Astrocyte (in vitro differentiated cells and primary cell): ENCODE data around the gene LRRC7. TPM values are rescaled to one million over a fixed set of nuclear protein-coding genes. Genes with fewer than 3 reads are reported as not detected.

Experiments used
- DNase-seq: peaks from one replicate; pipeline ENCODE4 v3.0.0-alpha.2; 2010; ENCODE audit warnings: low read depth
- FAIRE-seq: peaks from 2 replicates; lab custom pipeline; 2011; peaks lifted over from hg19 to GRCh38; lab: Jason Lieb, UNC
- H2AFZ ChIP-seq: 2 replicates; pipeline ENCODE4 v1.6.0; 2012; ENCODE audit warnings: low read depth, low read length, inconsistent platforms
- H3K27ac ChIP-seq: 2 replicates; pipeline ENCODE4 v1.5.1; 2011; ENCODE audit warnings: low read depth, low read length, inconsistent platforms
- H3K27me3 ChIP-seq: 2 replicates; pipeline ENCODE4 v1.6.0; 2011; ENCODE audit warnings: low read length, inconsistent platforms; ENCODE audit not compliant: insufficient read depth
- H3K36me3 ChIP-seq: 2 replicates; pipeline ENCODE4 v1.5.1; 2011; ENCODE audit warnings: low read length, inconsistent platforms; ENCODE audit not compliant: insufficient read depth
- H3K4me1 ChIP-seq: 2 replicates; pipeline ENCODE4 v1.5.1; 2011; ENCODE audit warnings: low read length, inconsistent platforms; ENCODE audit not compliant: insufficient read depth
- H3K4me2 ChIP-seq: 2 replicates; pipeline ENCODE4 v1.6.0; 2012; ENCODE audit warnings: low read length, inconsistent platforms
- H3K4me3 ChIP-seq: 2 replicates; pipeline ENCODE4 v1.5.1; 2011; ENCODE audit warnings: low read depth, mild to moderate bottlenecking, low read length, inconsistent platforms; ENCODE audit not compliant: insufficient read depth
- H3K79me2 ChIP-seq: 2 replicates; pipeline ENCODE4 v1.6.0; 2012; ENCODE audit warnings: mild to moderate bottlenecking, low read length, inconsistent platforms; ENCODE audit not compliant: insufficient read depth
- H3K9ac ChIP-seq: 2 replicates; pipeline ENCODE4 v1.6.0; 2012; ENCODE audit warnings: mild to moderate bottlenecking, low read length, inconsistent platforms
- H3K9me3 ChIP-seq: 2 replicates; pipeline ENCODE4 v1.5.1; 2012; ENCODE audit warnings: low read depth, mild to moderate bottlenecking, low read length, inconsistent platforms; ENCODE audit not compliant: insufficient read depth
- H4K20me1 ChIP-seq: 2 replicates; pipeline ENCODE4 v1.6.0; 2012; ENCODE audit warnings: low read length, inconsistent platforms; ENCODE audit not compliant: insufficient read depth
- H3K27ac Mint-ChIP-seq: one replicate; pipeline ENCODE4 v1.8.0; 2021; ENCODE audit warnings: mild to moderate bottlenecking, mixed read lengths; ENCODE audit not compliant: unreplicated experiment
- H3K27me3 Mint-ChIP-seq: one replicate; pipeline ENCODE4 v1.8.0; 2021; ENCODE audit warnings: low read depth, mixed read lengths; ENCODE audit not compliant: unreplicated experiment
- H3K36me3 Mint-ChIP-seq: one replicate; pipeline ENCODE4 v1.8.0; 2021; ENCODE audit warnings: low read depth, mixed read lengths; ENCODE audit not compliant: unreplicated experiment
- H3K4me1 Mint-ChIP-seq: one replicate; pipeline ENCODE4 v1.8.0; 2021; ENCODE audit warnings: low read depth, mixed read lengths; ENCODE audit not compliant: unreplicated experiment
- H3K4me3 Mint-ChIP-seq: one replicate; pipeline ENCODE4 v1.8.0; 2021; ENCODE audit warnings: mild to moderate bottlenecking, moderate library complexity, mixed read lengths; ENCODE audit not compliant: unreplicated experiment
- H3K9me3 Mint-ChIP-seq: one replicate; pipeline ENCODE4 v1.8.0; 2021; ENCODE audit warnings: mild to moderate bottlenecking, mixed read lengths; ENCODE audit not compliant: unreplicated experiment
- CTCF ChIP-seq: IDR thresholded peaks from 2 replicates; pipeline ENCODE4 v1.5.1; 2011; ENCODE audit warnings: low read depth, mild to moderate bottlenecking, inconsistent platforms, low read length, moderate library complexity; ENCODE audit not compliant: insufficient read depth
- EZH2 ChIP-seq: IDR thresholded peaks from 2 replicates; pipeline ENCODE4 v1.6.1; 2012; ENCODE audit warnings: mild to moderate bottlenecking, low read length, inconsistent platforms; ENCODE audit not compliant: insufficient read depth
- total RNA-seq: library from RNA; stranded (reverse); gene quantifications from 2 replicates; pipeline ENCODE4 v1.2.1, GENCODE V29; 2021

The LRRC7 gene
- total RNA-seq, 1 donor from 2014 or later, result 0.27 TPM

DNA sequence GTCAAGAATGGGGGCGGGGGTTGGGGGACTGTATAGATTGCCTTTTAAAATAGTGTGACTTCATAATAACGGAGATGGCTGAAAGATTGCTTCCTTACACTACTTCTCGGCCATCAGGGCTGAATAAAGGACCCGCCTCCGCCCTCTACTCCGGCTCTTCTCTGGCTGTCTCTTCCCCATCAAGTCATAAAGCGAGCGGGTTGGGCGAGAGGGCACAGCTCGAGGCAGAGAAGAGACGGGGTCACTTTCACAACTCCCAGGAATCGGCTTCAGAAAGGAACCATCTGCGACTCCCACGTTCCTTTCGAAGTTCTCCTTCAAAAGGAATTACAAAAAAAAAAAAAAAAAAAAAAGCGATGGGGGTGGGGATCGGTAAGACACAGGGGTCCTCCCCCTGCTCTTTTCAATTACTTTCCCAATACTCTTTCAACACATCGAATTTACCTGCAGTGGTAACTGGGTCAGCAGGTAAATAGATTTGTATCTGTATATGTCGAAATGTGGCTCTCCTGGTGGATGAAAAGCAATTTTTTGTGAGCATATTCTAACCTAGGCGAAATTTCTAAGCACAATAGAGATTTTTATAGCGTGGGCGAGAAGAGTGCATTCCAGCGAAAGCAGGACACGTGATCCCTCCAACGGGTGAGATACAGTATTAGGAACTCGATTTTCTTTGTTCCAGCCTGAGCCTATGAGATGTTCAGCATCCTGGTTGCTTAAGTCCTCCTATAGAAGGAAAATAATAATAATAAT, 2.0 kb downstream of the LRRC7 start:
- no peaks in the 10 kb centered on the region for H4K20me1 ChIP-seq
- Mint-ChIP-seq H3K36me3 (no peaks in the 10 kb centered on the region), H3K4me1 (peaks cover 13% of the 10 kb centered on the region), H3K27ac (no peak overlapping the region), H3K27me3 (peaks cover 26% of the 10 kb centered on the region), H3K9me3 (no peaks in the 10 kb centered on the region), H3K4me3 (peak overlapping the region; percentile 63)
- FAIRE-seq, result no peak
- H3K36me3 ChIP-seq, result no peaks in the 10 kb centered on the region
- no peaks in the 10 kb centered on the region for H3K79me2 ChIP-seq
- no peak overlapping the region for H3K27ac ChIP-seq
- H3K4me3 ChIP-seq, result peak overlapping the region; percentile 55
- H3K27me3 ChIP-seq, result peaks cover 28% of the 10 kb centered on the region
- H3K4me2 ChIP-seq, result peak overlapping the region; percentile 95
- peaks cover 12% of the 10 kb centered on the region for H3K4me1 ChIP-seq
- TF ChIP-seq CTCF (no peak), EZH2 (no peak)
- peak; percentile 29 for DNase-seq
- H2AFZ ChIP-seq, result peak overlapping the region; percentile 65
- no peaks in the 10 kb centered on the region for H3K9me3 ChIP-seq
- peak overlapping the region; percentile 38 for H3K9ac ChIP-seq

DNA sequence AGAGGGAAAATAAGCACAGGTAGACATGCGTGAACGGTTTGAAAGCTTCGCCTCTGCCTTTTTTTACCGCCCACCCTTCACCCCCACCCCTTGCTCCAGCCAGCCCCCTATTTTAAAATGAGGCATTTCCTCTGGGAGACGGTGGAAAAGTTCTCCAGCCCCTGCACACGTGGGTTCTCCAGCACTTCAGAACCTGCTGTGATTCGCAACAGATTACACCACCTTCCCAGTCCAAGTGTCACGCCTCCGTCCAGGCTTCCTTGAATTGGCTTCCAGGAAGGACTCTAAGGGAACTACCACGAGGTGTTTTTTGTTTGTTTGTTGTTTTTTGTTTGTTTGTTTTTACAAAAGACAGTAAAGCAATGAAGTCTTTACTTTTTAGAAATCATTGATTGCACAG, 2.6 kb downstream of the LRRC7 start:
- FAIRE-seq, result no peak

More for the DNA sequence above, 2.6 kb downstream of the LRRC7 start:
- Mint-ChIP-seq H3K4me1 (peaks cover 13% of the 10 kb centered on the region), H3K27me3 (peaks cover 26% of the 10 kb centered on the region), H3K27ac (no peak overlapping the region), H3K9me3 (no peaks in the 10 kb centered on the region), H3K4me3 (peak overlapping the region; percentile 41), H3K36me3 (no peaks in the 10 kb centered on the region)
- Histone ChIP-seq H3K4me1 (peaks cover 12% of the 10 kb centered on the region), H3K36me3 (no peaks in the 10 kb centered on the region), H3K27me3 (peaks cover 26% of the 10 kb centered on the region), H3K79me2 (no peaks in the 10 kb centered on the region), H3K9me3 (no peaks in the 10 kb centered on the region), H3K4me3 (no peak overlapping the region), H3K9ac (no peak overlapping the region), H3K27ac (no peak overlapping the region), H2AFZ (no peak overlapping the region), H4K20me1 (no peaks in the 10 kb centered on the region), H3K4me2 (peak overlapping the region; percentile 95)
- no peak for TF ChIP-seq EZH2
- no peak for TF ChIP-seq CTCF
- DNase-seq, result no peak
